Liver (tissue), 3 donors: ENCODE results near the gene APRT.

Experiments
- CTCF ChIP-seq: fragments of 150-350 bp; IDR thresholded peaks from 2 replicates; pipeline ENCODE4 v1.5.1; 2017; ENCODE audit warnings: improper control_type of control experiment, low read depth, low read length; ENCODE audit not compliant: missing input control
- EGR1 ChIP-seq, 2 donors: IDR thresholded peaks; 2 replicates each; pipeline ENCODE4 v1.6.1; 2016 to 2018; ENCODE audit warnings: antibody characterized with exemption in 2 of 2, low read depth in 2 of 2
- FOXA2 ChIP-seq: IDR thresholded peaks from 2 replicates; pipeline ENCODE4 v1.6.1; 2016; ENCODE audit warnings: antibody characterized with exemption
- GABPA ChIP-seq, 2 donors: IDR thresholded peaks in 1 of 2; conservative IDR thresholded peaks in 1 of 2; 2 replicates each; pipeline ENCODE4 v1.6.1; 2016; ENCODE audit warnings: antibody characterized with exemption in 2 of 2, mild to moderate bottlenecking in 1 of 2, moderate library complexity in 1 of 2
- HNF4A ChIP-seq, 2 donors: conservative IDR thresholded peaks; 2 replicates each; pipeline ENCODE4 v1.6.1; 2016; ENCODE audit warnings: antibody characterized with exemption in 2 of 2, mild to moderate bottlenecking in 2 of 2
- SP1 ChIP-seq: IDR thresholded peaks from 2 replicates; pipeline ENCODE4 v1.6.1; 2018; ENCODE audit warnings: antibody characterized with exemption, mild to moderate bottlenecking
- TF ChIP-seq, protein P1 (sequence below): IDR thresholded peaks from 2 replicates; pipeline ENCODE4 v1.6.1; 2016; ENCODE audit warnings: antibody characterized with exemption
- TF ChIP-seq, protein P2 (sequence below): IDR thresholded peaks from 2 replicates; pipeline ENCODE4 v1.6.1; 2016; ENCODE audit warnings: antibody characterized with exemption, mild to moderate bottlenecking
- donor health status: healthy.
- donor health status: healthy.

DNA sequence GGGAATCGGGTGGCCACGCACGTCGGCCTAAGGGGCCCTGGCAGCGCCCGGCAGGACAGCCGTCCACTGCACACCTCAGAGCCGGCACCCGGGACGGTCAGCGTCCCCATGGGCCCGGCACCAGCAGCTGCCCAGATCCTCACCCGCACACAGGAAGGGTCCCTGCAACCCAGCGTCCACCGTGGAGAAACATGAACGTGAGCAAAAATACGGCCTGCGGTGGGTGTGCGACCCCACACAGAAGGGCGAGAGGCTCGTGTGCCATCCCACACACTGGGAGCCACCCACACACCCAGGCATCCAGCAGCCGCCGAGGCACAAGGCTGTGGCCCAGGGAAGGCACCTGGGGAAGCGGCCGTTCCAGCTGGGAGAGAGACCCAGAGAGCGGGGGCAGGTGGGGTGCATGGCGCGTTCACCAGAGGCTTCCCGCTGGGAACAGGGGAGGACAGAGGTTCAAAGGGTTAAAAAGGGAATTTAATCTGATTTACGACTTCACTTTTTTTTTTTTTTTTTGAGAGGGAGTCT is 33.1 kb downstream of the APRT start:
- TF ChIP-seq CTCF (no peak), GABPA (IDR thresholded peaks at IDR 0.05 in 1 of 2, conservative IDR thresholded peaks at IDR 0.05 in 1 of 2) (no peak), HNF4A (conservative IDR thresholded peaks at IDR 0.05) (no peak), SP1 (no peak), FOXA2 (no peak), EGR1 (IDR thresholded peaks at IDR 0.05; ENCODE audit: low read depth in 2 of 2) (no peak)
- TF ChIP-seq, protein P1, sequence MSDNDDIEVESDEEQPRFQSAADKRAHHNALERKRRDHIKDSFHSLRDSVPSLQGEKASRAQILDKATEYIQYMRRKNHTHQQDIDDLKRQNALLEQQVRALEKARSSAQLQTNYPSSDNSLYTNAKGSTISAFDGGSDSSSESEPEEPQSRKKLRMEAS = no peak
- TF ChIP-seq, protein P2, sequence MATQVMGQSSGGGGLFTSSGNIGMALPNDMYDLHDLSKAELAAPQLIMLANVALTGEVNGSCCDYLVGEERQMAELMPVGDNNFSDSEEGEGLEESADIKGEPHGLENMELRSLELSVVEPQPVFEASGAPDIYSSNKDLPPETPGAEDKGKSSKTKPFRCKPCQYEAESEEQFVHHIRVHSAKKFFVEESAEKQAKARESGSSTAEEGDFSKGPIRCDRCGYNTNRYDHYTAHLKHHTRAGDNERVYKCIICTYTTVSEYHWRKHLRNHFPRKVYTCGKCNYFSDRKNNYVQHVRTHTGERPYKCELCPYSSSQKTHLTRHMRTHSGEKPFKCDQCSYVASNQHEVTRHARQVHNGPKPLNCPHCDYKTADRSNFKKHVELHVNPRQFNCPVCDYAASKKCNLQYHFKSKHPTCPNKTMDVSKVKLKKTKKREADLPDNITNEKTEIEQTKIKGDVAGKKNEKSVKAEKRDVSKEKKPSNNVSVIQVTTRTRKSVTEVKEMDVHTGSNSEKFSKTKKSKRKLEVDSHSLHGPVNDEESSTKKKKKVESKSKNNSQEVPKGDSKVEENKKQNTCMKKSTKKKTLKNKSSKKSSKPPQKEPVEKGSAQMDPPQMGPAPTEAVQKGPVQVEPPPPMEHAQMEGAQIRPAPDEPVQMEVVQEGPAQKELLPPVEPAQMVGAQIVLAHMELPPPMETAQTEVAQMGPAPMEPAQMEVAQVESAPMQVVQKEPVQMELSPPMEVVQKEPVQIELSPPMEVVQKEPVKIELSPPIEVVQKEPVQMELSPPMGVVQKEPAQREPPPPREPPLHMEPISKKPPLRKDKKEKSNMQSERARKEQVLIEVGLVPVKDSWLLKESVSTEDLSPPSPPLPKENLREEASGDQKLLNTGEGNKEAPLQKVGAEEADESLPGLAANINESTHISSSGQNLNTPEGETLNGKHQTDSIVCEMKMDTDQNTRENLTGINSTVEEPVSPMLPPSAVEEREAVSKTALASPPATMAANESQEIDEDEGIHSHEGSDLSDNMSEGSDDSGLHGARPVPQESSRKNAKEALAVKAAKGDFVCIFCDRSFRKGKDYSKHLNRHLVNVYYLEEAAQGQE = no peak
